Tibial nerve (tissue), 4 donors: ENCODE measurements around the gene TRIM62. TPM values are rescaled to one million over a fixed set of nuclear protein-coding genes. Genes with fewer than 3 reads are reported as not detected.
A peak's percentile ranks its signal among the peaks of the same experiment; 100 is the strongest.

Source experiments
- DNase-seq, 2 donors: peaks; one replicate each; pipeline ENCODE4 v3.0.0-alpha.2; 2019; ENCODE audit warnings: low spot score in 2 of 2
- H3K27ac ChIP-seq, 4 donors: fragments of 200-600 bp; sonication (generic) in 3 of 4; one replicate each; pipeline ENCODE4 v1.5.1; 2017 to 2019; ENCODE audit warnings: mild to moderate bottlenecking in 1 of 4
- H3K27me3 ChIP-seq, 2 donors: fragments of 200-600 bp; sonication (generic) in 1 of 2; one replicate each; pipeline versions ENCODE4 v1.5.1 to v1.6.0; 2017 to 2019
- H3K36me3 ChIP-seq, 3 donors: fragments of 200-600 bp; sonication (generic); one replicate each; pipeline ENCODE4 v1.5.1; 2018 to 2019
- H3K4me1 ChIP-seq, 4 donors: fragments of 200-600 bp; sonication (generic) in 3 of 4; one replicate each; pipeline ENCODE4 v1.5.1; 2017 to 2019
- H3K4me3 ChIP-seq, 4 donors: fragments of 200-600 bp; sonication (generic) in 3 of 4; one replicate each; pipeline ENCODE4 v1.5.1; 2017 to 2019; ENCODE audit warnings: mild to moderate bottlenecking in 1 of 4, moderate library complexity in 1 of 4
- H3K9me3 ChIP-seq, 4 donors: fragments of 200-600 bp; sonication (generic) in 3 of 4; one replicate each; pipeline ENCODE4 v1.5.1; 2017 to 2019
- EP300 ChIP-seq, 2 donors: sonication (generic); formaldehyde crosslinking; IDR thresholded peaks; one replicate each; pipeline ENCODE4 v1.6.1; 2017; ENCODE audit warnings: antibody characterized with exemption in 2 of 2, mild to moderate bottlenecking in 1 of 2
- POLR2A ChIP-seq, 2 donors: fragments of 450-650 bp; IDR thresholded peaks; one replicate each; pipeline ENCODE4 v1.6.1; 2017; ENCODE audit warnings: antibody characterized with exemption in 2 of 2, mild to moderate bottlenecking in 2 of 2, moderate library complexity in 2 of 2
- WGBS, 2 donors: methylation state at CpG; one replicate each; pipeline ENCODE4 v1.1.5; 2018; 5-methylcytosine and 5-hydroxymethylcytosine counted together
- total RNA-seq, 4 donors: library from RNA; depleted of rRNA; stranded (reverse); fragments of >200 nt; gene quantifications; one replicate each; pipeline ENCODE4 v1.1.0, GENCODE V29; 2016
- TF ChIP-seq, protein P1 (sequence below), 5 experiments: fragments of 200-600 bp in 3 of 5; fragments of 450-650 bp in 2 of 5; sonication (generic) in 3 of 5; IDR thresholded peaks; one replicate each; pipeline ENCODE4 v1.5.1; 2016 to 2019; ENCODE audit warnings: antibody characterized with exemption in 5 of 5, mild to moderate bottlenecking in 3 of 5, moderate library complexity in 2 of 5

The TRIM62 gene
- total RNA-seq, 4 donors from 2014 or later, result 11.1 to 14.9 (median 12.2) TPM

GRCh38 chr1:33176887-33177286 is 5.0 kb downstream of the TRIM62 start:
- H3K27me3 ChIP-seq, result no peaks in the 10 kb centered on the region
- WGBS, 2 donors, result 41 to 44% methylated on average over 4 of the region's 4 CpGs
- peaks cover 0 to 29% (median 0%) of the 10 kb centered on the region in 3 donors for H3K36me3 ChIP-seq
- no peaks in the 10 kb centered on the region for H3K9me3 ChIP-seq
- H3K4me1 ChIP-seq, result peaks cover 0 to 20% (median 2%) of the 10 kb centered on the region in 4 donors
- DNase-seq, result no peak
- no peak overlapping the region for H3K4me3 ChIP-seq
- no peak overlapping the region for H3K27ac ChIP-seq
- TF ChIP-seq POLR2A (IDR thresholded peaks at IDR 0.05) (no peak), EP300 (IDR thresholded peaks at IDR 0.05) (no peak)
- TF ChIP-seq, protein P1, sequence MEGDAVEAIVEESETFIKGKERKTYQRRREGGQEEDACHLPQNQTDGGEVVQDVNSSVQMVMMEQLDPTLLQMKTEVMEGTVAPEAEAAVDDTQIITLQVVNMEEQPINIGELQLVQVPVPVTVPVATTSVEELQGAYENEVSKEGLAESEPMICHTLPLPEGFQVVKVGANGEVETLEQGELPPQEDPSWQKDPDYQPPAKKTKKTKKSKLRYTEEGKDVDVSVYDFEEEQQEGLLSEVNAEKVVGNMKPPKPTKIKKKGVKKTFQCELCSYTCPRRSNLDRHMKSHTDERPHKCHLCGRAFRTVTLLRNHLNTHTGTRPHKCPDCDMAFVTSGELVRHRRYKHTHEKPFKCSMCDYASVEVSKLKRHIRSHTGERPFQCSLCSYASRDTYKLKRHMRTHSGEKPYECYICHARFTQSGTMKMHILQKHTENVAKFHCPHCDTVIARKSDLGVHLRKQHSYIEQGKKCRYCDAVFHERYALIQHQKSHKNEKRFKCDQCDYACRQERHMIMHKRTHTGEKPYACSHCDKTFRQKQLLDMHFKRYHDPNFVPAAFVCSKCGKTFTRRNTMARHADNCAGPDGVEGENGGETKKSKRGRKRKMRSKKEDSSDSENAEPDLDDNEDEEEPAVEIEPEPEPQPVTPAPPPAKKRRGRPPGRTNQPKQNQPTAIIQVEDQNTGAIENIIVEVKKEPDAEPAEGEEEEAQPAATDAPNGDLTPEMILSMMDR (IDR thresholded peaks at IDR 0.05), result no peak

DNA sequence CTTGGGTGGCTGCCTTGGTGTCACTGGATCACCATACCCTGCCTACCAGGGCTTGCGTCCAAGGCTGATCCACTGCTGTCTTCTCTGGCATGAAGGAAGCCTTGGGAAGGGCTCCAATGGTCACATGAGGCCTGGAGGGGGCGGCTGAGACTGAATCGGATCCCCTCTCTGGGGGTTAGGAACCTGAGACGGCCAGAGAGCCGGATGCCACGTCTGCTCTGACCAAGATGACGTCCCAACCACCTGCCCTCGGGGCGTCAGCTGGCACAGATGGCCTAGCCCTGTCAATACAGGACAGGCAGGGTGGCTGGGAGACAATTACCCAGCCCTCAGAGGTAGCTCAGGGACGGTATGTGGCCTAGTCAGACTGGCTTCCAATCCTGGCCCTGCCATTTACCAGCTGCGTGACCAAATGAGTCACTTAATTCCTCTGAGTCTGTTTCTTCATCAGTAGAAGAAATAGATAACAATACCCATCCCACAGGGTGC is 5.4 kb downstream of the TRIM62 start:
- Histone ChIP-seq H3K9me3 (no peaks in the 10 kb centered on the region), H3K27me3 (no peaks in the 10 kb centered on the region), H3K4me1 (peaks cover 0 to 20% (median 2%) of the 10 kb centered on the region in 4 donors), H3K27ac (peak overlapping the region in 1 of 4 donors; percentile 13), H3K36me3 (peaks cover 0 to 29% (median 0%) of the 10 kb centered on the region in 3 donors), H3K4me3 (no peak overlapping the region)
- TF ChIP-seq POLR2A (IDR thresholded peaks at IDR 0.05), result no peak
- no peak for TF ChIP-seq EP300 (IDR thresholded peaks at IDR 0.05)
- TF ChIP-seq, protein P1 (IDR thresholded peaks at IDR 0.05), result no peak
- DNase-seq, result no peak
- whole genome bisulfite sequencing, 2 donors, result 65 to 69% methylated on average over 5 to 7 of the region's 11 CpGs

DNA sequence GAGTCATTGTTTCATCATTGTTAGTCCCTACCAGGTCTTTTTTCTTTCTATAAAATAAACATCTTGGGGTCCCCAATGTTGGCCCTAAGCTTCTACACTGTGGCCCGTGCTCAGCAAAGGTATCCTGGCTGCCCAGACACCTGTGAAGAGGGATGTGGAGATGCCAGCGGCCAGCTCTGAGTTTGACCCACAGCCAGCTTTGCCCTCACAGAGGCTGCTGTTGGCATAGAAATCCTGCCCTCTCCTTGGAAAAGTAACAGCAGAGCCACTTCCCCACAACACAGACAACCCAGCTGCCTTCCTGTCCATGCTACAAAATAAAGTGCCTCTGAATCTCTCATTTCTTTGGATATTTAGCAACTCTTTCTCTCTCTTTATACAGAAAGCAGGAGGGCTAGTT is 6.0 kb downstream of the TRIM62 start:
- Histone ChIP-seq H3K27me3 (no peaks in the 10 kb centered on the region), H3K9me3 (no peaks in the 10 kb centered on the region), H3K4me1 (peaks cover 0 to 19% (median 2%) of the 10 kb centered on the region in 4 donors), H3K27ac (peak overlapping the region in 1 of 4 donors; percentile 13), H3K36me3 (peaks cover 0 to 34% (median 0%) of the 10 kb centered on the region in 3 donors), H3K4me3 (no peak overlapping the region)
- no peak for TF ChIP-seq POLR2A (IDR thresholded peaks at IDR 0.05)
- no peak for TF ChIP-seq EP300 (IDR thresholded peaks at IDR 0.05)
- TF ChIP-seq, protein P1 (IDR thresholded peaks at IDR 0.05), result no peak
- WGBS, 2 donors, result 93 to 97% methylated on average over 2 of the region's 2 CpGs
- no peak for DNase-seq

DNA sequence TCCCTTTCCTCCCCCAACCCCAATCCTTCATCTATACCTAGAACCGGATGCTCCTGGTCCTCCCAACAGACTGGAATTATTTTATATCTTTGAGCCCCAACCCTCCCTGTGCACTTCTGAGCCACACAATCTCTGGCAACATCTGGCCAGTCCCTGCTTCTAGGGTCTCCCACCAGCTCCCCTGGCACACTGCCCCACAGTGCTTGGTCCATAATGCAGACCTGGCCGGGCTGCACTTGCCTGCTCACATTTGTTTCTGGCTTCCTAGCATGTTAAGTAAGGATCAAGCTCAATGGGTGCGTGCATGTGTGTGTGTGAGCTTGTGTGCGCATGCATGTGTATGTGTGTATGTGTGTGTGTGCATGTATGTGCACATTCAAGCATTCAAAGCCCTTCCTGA is 8.8 kb downstream of the TRIM62 start:
- no peak overlapping the region for H3K27ac ChIP-seq
- TF ChIP-seq POLR2A (IDR thresholded peaks at IDR 0.05) (no peak), EP300 (IDR thresholded peaks at IDR 0.05) (no peak)
- TF ChIP-seq, protein P1 (IDR thresholded peaks at IDR 0.05), result no peak
- no peak for DNase-seq
- WGBS, 2 donors, result 64 to 67% methylated on average over 4 of the region's 4 CpGs
- H3K4me3 ChIP-seq, result no peak overlapping the region
- H3K4me1 ChIP-seq, result peaks cover 0 to 20% (median 0%) of the 10 kb centered on the region in 4 donors
- no peaks in the 10 kb centered on the region for H3K9me3 ChIP-seq
- H3K27me3 ChIP-seq, result no peaks in the 10 kb centered on the region
- peaks cover 0 to 33% (median 0%) of the 10 kb centered on the region in 3 donors for H3K36me3 ChIP-seq

DNA sequence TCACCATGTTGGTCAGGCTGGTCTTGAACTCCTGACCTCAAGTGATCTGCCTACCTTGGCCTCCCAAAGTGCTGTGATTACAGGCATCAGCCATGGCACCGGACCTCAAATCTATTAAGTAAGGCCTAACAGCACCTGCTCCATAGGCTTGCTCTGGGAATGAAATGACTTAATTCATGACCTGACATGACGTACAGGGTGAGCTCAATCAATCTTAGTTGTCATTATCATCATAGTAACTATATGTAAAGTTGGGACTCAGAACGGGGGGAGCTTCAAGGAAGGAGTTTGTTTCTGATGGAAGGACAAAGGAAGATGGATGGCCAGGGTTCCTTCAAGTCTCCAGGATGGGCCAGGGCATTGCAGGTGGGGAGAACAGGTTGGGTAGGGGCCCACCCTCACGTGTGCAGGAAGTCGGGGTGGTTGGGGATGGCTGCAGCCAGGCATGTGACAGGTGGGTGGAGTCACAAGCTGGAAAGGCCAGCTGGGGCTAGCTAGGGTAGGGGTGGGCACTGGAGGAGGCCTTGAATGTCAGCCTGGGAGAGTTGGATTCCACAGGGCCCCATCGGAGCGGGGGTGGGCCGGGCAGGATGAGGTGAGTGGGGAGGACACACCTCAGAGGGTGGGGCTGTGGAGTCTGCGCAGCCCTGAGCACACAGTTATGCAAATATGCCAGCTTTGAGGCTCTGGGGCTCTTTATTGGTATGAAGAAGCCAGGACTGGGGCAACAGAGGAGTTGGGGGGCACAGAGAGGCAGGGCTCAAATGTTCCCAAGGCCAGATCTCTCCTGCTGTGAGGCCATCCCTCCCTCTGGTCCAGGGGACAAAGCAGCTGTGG is 9.6 kb downstream of the TRIM62 start:
- TF ChIP-seq EP300 (IDR thresholded peaks at IDR 0.05), result no peak
- TF ChIP-seq, protein P1 (IDR thresholded peaks at IDR 0.05), result no peak
- TF ChIP-seq POLR2A (IDR thresholded peaks at IDR 0.05), result no peak
- DNase-seq, result no peak
- Histone ChIP-seq H3K27ac (no peak overlapping the region), H3K27me3 (no peaks in the 10 kb centered on the region), H3K4me3 (no peak overlapping the region), H3K4me1 (peaks cover 0 to 20% (median 0%) of the 10 kb centered on the region in 4 donors), H3K9me3 (no peaks in the 10 kb centered on the region), H3K36me3 (peaks cover 0 to 39% (median 0%) of the 10 kb centered on the region in 3 donors)
- WGBS, 2 donors, result 65 to 75% methylated on average over 8 of the region's 9 CpGs
